Spleen (tissue), 7 donors: ENCODE data around the gene CKMT1B.
"Not testable (repeated sequence)": the region's sequence is repeated elsewhere in the genome, so short reads cannot be mapped to it uniquely, and the experiment has no call there.

Source experiments
- POLR2A ChIP-seq, 3 donors: fragments of 450-650 bp; IDR thresholded peaks; one replicate each; pipeline ENCODE4 v1.5.1; 2017; ENCODE audit warnings: antibody characterized with exemption in 3 of 3, mild to moderate bottlenecking in 1 of 3
- POLR2AphosphoS5 ChIP-seq, 3 donors: sonication (generic); formaldehyde crosslinking; IDR thresholded peaks; one replicate each; pipeline ENCODE4 v1.5.1; 2017; ENCODE audit warnings: antibody characterized with exemption in 3 of 3
- TF ChIP-seq, protein P1 (sequence below), 11 experiments: fragments of 200-600 bp in 7 of 11; fragments of 450-650 bp in 4 of 11; sonication (generic) in 4 of 11; IDR thresholded peaks in 8 of 11; conservative IDR thresholded peaks in 3 of 11; 1 replicate in 7 of 11; 2 replicates in 4 of 11; pipeline versions ENCODE4 v1.4.0 to v1.8.0; 2016 to 2021; ENCODE audit warnings: antibody characterized with exemption in 11 of 11, inconsistent platforms in 4 of 11, mild to moderate bottlenecking in 1 of 11
- donor health status: DM: no; HTN: no; CAD: no; lungs with moderate emphysema.
- donor health status: DM: no; HTN: no; CAD: no.
- donor health status: DM: no; HTN: no; CAD: no.

DNA sequence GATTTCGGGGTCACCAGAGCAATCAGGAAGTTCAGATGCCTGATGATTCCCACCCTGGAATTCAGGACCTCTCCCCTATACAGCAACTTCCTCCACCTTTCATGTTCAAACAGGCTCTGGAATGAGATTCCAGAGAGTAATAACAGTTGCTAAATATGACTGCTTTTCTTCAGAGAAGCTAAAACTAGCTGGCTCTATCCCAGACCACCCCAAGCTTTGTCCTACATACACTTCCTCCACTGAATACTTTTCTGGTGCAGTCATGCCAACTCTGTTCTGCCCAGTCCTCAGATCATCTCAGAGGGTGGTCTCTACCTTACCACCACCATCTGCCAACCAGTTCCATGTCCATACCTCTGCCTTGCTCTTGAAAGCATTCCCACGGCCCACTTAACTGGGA lies 27.2 kb upstream of the CKMT1B start:
- not testable (repeated sequence) for TF ChIP-seq POLR2A, POLR2AphosphoS5 (IDR thresholded peaks at IDR 0.05)
- TF ChIP-seq, protein P1, sequence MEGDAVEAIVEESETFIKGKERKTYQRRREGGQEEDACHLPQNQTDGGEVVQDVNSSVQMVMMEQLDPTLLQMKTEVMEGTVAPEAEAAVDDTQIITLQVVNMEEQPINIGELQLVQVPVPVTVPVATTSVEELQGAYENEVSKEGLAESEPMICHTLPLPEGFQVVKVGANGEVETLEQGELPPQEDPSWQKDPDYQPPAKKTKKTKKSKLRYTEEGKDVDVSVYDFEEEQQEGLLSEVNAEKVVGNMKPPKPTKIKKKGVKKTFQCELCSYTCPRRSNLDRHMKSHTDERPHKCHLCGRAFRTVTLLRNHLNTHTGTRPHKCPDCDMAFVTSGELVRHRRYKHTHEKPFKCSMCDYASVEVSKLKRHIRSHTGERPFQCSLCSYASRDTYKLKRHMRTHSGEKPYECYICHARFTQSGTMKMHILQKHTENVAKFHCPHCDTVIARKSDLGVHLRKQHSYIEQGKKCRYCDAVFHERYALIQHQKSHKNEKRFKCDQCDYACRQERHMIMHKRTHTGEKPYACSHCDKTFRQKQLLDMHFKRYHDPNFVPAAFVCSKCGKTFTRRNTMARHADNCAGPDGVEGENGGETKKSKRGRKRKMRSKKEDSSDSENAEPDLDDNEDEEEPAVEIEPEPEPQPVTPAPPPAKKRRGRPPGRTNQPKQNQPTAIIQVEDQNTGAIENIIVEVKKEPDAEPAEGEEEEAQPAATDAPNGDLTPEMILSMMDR (IDR thresholded peaks at IDR 0.05 in 8 of 11, conservative IDR thresholded peaks at IDR 0.05 in 3 of 11) = not testable (repeated sequence)
